HEK293 (cell line): Measurements from ENCODE around the gene SBNO2.
A peak's percentile ranks its signal among the peaks of the same experiment; 100 is the strongest.

Experiments used
- CTCF ChIA-PET: fragments of 350-600 bp; formaldehyde crosslinking; extraction: SDS; loops from one replicate; lab custom pipeline; 2021; ENCODE audit warnings: antibody characterized with exemption; lab: Yijun Ruan, JAX
- POLR2A ChIA-PET: fragments of 300-600 bp; formaldehyde crosslinking; extraction: SDS; loops from one replicate; lab custom pipeline; 2020; ENCODE audit warnings: antibody characterized with exemption, inconsistent platforms; lab: Yijun Ruan, JAX
- H3K27ac ChIP-seq: fragments of 200-500 bp; sonication (Bioruptor generic); 2 replicates; pipeline ENCODE4 v1.5.1; 2014; ENCODE audit warnings: low read depth, low read length, control low read depth, inconsistent platforms; ENCODE audit errors: extremely low read depth
- H3K36me3 ChIP-seq, 2 experiments: fragments of 200-500 bp in 1 of 2; sonication (Bioruptor generic) in 1 of 2; 1 replicate in 1 of 2; 2 replicates in 1 of 2; pipeline ENCODE4 v1.5.1; 2014 to 2017; ENCODE audit warnings: inconsistent platforms in 2 of 2, low read length in 2 of 2; ENCODE audit not compliant: control insufficient read depth in 2 of 2, insufficient read depth in 1 of 2
- H3K4me1 ChIP-seq: fragments of 200-500 bp; sonication (Bioruptor generic); 2 replicates; pipeline ENCODE4 v1.5.1; 2014; ENCODE audit warnings: mild to moderate bottlenecking, low read length, inconsistent platforms; ENCODE audit not compliant: control insufficient read depth, insufficient read depth
- H3K4me3 ChIP-seq: 2 replicates; pipeline ENCODE4 v1.5.1; 2011; ENCODE audit warnings: low read depth, mild to moderate bottlenecking, control low read depth, low read length, moderate library complexity
- H3K9me3 ChIP-seq: fragments of 200-500 bp; sonication (Bioruptor generic); 2 replicates; pipeline ENCODE4 v1.5.1; 2014; ENCODE audit warnings: low read depth, low read length, inconsistent platforms; ENCODE audit not compliant: control insufficient read depth, insufficient read depth
- GLIS1 ChIP-seq: fragments of 450-650 bp; formaldehyde crosslinking; IDR thresholded peaks from 2 replicates; pipeline ENCODE4 v1.5.1; 2016; ENCODE audit warnings: missing biosample characterization, missing genetic modification characterization
- GLIS2 ChIP-seq: fragments of 450-650 bp; formaldehyde crosslinking; IDR thresholded peaks from 2 replicates; pipeline ENCODE4 v1.5.1; 2016; ENCODE audit warnings: missing biosample characterization, missing genetic modification characterization
- HIC1 ChIP-seq: fragments of 450-650 bp; formaldehyde crosslinking; IDR thresholded peaks from 2 replicates; pipeline ENCODE4 v1.5.1; 2016; ENCODE audit warnings: missing biosample characterization, missing genetic modification characterization
- KLF1 ChIP-seq: fragments of 450-650 bp; formaldehyde crosslinking; IDR thresholded peaks from 2 replicates; pipeline ENCODE4 v1.5.1; 2016; ENCODE audit warnings: missing biosample characterization, missing genetic modification characterization
- OVOL3 ChIP-seq: fragments of 450-650 bp; formaldehyde crosslinking; IDR thresholded peaks from 2 replicates; pipeline ENCODE4 v1.5.1; 2016; ENCODE audit warnings: missing biosample characterization, missing genetic modification characterization
- PRDM10 ChIP-seq: fragments of 450-650 bp; formaldehyde crosslinking; IDR thresholded peaks from 2 replicates; pipeline ENCODE4 v1.5.1; 2016; ENCODE audit warnings: missing biosample characterization, missing genetic modification characterization
- PRDM4 ChIP-seq: fragments of 450-650 bp; formaldehyde crosslinking; IDR thresholded peaks from 2 replicates; pipeline ENCODE4 v1.5.1; 2017; ENCODE audit warnings: missing biosample characterization, missing genetic modification characterization
- YY2 ChIP-seq: fragments of 450-650 bp; formaldehyde crosslinking; IDR thresholded peaks from 2 replicates; pipeline ENCODE4 v1.5.1; 2016; ENCODE audit warnings: missing biosample characterization, missing genetic modification characterization
- ZBTB11 ChIP-seq: fragments of 450-650 bp; formaldehyde crosslinking; conservative IDR thresholded peaks from 2 replicates; pipeline ENCODE4 v1.5.1; 2016; ENCODE audit warnings: low read depth, missing biosample characterization, missing genetic modification characterization
- ZFHX2 ChIP-seq: fragments of 450-650 bp; formaldehyde crosslinking; conservative IDR thresholded peaks from 2 replicates; pipeline ENCODE4 v1.5.1; 2016; ENCODE audit warnings: missing biosample characterization, missing genetic modification characterization
- ZIC2 ChIP-seq: fragments of 450-650 bp; formaldehyde crosslinking; IDR thresholded peaks from 2 replicates; pipeline ENCODE4 v1.5.1; 2016; ENCODE audit warnings: missing biosample characterization, missing genetic modification characterization
- ZNF114 ChIP-seq: fragments of 450-650 bp; formaldehyde crosslinking; IDR thresholded peaks from 2 replicates; pipeline ENCODE4 v1.5.0; 2017; ENCODE audit warnings: missing biosample characterization, missing genetic modification characterization
- ZNF157 ChIP-seq: fragments of 450-650 bp; formaldehyde crosslinking; IDR thresholded peaks from 2 replicates; pipeline ENCODE4 v1.5.1; 2016; ENCODE audit warnings: missing biosample characterization, missing genetic modification characterization
- ZNF16 ChIP-seq: fragments of 450-650 bp; formaldehyde crosslinking; IDR thresholded peaks from 2 replicates; pipeline ENCODE4 v1.5.1; 2016; ENCODE audit warnings: low read depth, missing biosample characterization, missing genetic modification characterization
- ZNF391 ChIP-seq: fragments of 450-650 bp; formaldehyde crosslinking; IDR thresholded peaks from 2 replicates; pipeline ENCODE4 v1.5.1; 2016; ENCODE audit warnings: low read depth, missing biosample characterization, missing genetic modification characterization, borderline replicate concordance
- ZNF600 ChIP-seq: fragments of 450-650 bp; formaldehyde crosslinking; IDR thresholded peaks from 2 replicates; pipeline ENCODE4 v1.5.1; 2016; ENCODE audit warnings: missing biosample characterization, missing genetic modification characterization
- ZSCAN4 ChIP-seq: fragments of 450-650 bp; formaldehyde crosslinking; IDR thresholded peaks from 2 replicates; pipeline ENCODE4 v1.5.1; 2017; ENCODE audit warnings: missing biosample characterization, missing genetic modification characterization
- ZXDB ChIP-seq: fragments of 450-650 bp; formaldehyde crosslinking; IDR thresholded peaks from 2 replicates; pipeline ENCODE4 v1.5.1; 2016; ENCODE audit warnings: missing biosample characterization, missing genetic modification characterization
- TF ChIP-seq, protein P1 (sequence below): fragments of 450-650 bp; formaldehyde crosslinking; IDR thresholded peaks from 2 replicates; pipeline ENCODE4 v1.5.1; 2016; ENCODE audit warnings: missing biosample characterization, missing genetic modification characterization

SBNO2 gene

DNA sequence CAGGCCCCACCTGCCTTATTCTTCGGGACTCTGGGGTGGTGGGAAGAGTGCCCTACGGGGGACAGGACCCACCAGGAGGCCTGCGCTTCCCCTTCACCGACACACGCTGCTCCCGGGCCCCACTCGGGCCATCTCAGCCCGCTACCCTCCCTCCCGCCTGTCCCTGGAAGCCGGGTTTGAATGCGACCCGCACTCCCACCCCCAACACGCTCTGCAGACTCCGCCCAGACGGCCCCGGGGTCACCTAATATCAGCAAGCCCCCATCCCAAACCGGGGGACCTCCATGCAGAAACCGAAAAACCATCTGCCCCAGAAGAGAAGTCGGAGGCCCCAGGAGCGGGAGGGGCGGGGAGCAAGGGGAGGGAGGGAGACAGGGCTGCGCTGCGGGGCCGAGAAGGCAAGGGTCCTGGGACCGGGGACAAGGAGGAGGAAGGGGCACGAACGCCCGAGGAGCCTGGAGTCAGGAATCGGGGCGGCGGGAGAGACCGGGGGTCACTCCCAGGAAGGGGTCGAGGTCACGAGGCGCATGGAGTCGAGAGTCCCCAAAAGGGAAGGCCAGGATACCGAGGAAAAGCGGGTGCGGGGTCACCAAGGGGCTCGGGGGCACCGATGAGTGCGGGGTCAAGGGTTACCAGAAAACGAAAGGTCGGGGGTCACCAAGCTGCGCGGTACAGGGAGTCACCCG, 766 bp downstream of the SBNO2 start (continued):
- 0 out of 2 replicates have a peak, but pooled peaks have one; percentile 32 for TF ChIP-seq ZNF391 (tag by site-specific recombination)
- TF ChIP-seq ZNF157 (tag by site-specific recombination), result no peak
- TF ChIP-seq PRDM4 (tag by site-specific recombination), result 0 out of 2 replicates have a peak, but pooled peaks have one; percentile 22
- TF ChIP-seq ZBTB11 (tag by site-specific recombination), result 0 out of 2 replicates have a peak, but pooled peaks have one; percentile 1
- peak; percentile 84 for TF ChIP-seq GLIS2 (tag by site-specific recombination)
- TF ChIP-seq, protein P1, sequence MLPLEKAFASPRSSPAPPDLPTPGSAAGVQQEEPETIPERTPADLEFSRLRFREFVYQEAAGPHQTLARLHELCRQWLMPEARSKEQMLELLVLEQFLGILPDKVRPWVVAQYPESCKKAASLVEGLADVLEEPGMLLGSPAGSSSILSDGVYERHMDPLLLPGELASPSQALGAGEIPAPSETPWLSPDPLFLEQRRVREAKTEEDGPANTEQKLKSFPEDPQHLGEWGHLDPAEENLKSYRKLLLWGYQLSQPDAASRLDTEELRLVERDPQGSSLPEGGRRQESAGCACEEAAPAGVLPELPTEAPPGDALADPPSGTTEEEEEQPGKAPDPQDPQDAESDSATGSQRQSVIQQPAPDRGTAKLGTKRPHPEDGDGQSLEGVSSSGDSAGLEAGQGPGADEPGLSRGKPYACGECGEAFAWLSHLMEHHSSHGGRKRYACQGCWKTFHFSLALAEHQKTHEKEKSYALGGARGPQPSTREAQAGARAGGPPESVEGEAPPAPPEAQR (tag by site-specific recombination), result no peak
- no peak for TF ChIP-seq ZFHX2 (tag by site-specific recombination)
- no peak for TF ChIP-seq ZNF16 (tag by site-specific recombination)
- peak; percentile 68 for TF ChIP-seq GLIS1 (tag by site-specific recombination)

- H3K4me1 ChIP-seq, result peaks cover 4% of the 10 kb centered on the region
- H3K9me3 ChIP-seq, result no peaks in the 10 kb centered on the region
- H3K4me3 ChIP-seq, result peak overlapping the region; percentile 49
- H3K36me3 ChIP-seq, result peaks cover 0 to 3% of the 10 kb centered on the region in 2 experiments; a peak in 1 of 3 replicates
- H3K27ac ChIP-seq, result peak overlapping the region; percentile 64
- ChIA-PET POLR2A (no interaction called here), CTCF (interaction anchor here (0.6 kb wide), 1 partner anchor 184 kb away, joined by 6 read pairs; no protein-coding TSS in a partner anchor)
- TF ChIP-seq KLF1 (tag by site-specific recombination) (no peak), ZNF600 (tag by site-specific recombination) (0 out of 2 replicates have a peak, but pooled peaks have one; percentile 44), PRDM10 (tag by site-specific recombination) (peak; percentile 37), ZXDB (tag by site-specific recombination) (no peak; the same call in 1 of the 2 replicates), ZIC2 (0 out of 2 replicates have a peak, but pooled peaks have one; percentile 7), ZSCAN4 (no peak), OVOL3 (no peak), YY2 (no peak), HIC1 (tag by site-specific recombination) (peak; percentile 18; the same call in 1 of the 2 replicates), ZNF114 (tag by site-specific recombination) (no peak)
Measured at GRCh38 chr19:1172353-1173158, 1.5 kb downstream of the SBNO2 start.
